ENCODE measurements around the gene LRRC45.
"Not testable (repeated sequence)": the region's sequence is repeated elsewhere in the genome, so short reads cannot be mapped to it uniquely, and the experiment has no call there.

Gene LRRC45

DNA sequence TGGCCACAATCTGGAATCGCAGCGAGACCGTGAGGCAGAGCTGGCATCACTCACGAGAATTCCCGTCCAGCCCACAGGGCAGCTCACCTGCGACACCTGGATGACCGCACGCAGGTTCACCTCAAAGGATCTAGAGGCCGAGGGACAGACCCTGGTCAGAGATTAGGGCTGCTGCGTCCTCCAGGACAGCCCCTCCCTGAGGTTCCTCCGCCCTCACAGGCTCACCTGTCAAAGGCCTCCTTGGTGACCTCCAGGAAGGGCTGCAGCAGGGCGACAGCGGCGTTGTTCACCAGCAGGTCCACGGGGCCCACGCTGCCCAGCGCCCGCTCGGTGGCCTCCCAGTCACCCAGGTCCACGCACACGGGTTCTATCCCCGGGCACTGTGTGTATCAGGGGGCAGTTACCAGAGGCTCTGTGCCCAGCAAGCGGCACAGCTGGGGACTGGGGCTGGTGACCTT lies 13.6 kb downstream of the LRRC45 start:
- DNase-seq = no peak

DNA sequence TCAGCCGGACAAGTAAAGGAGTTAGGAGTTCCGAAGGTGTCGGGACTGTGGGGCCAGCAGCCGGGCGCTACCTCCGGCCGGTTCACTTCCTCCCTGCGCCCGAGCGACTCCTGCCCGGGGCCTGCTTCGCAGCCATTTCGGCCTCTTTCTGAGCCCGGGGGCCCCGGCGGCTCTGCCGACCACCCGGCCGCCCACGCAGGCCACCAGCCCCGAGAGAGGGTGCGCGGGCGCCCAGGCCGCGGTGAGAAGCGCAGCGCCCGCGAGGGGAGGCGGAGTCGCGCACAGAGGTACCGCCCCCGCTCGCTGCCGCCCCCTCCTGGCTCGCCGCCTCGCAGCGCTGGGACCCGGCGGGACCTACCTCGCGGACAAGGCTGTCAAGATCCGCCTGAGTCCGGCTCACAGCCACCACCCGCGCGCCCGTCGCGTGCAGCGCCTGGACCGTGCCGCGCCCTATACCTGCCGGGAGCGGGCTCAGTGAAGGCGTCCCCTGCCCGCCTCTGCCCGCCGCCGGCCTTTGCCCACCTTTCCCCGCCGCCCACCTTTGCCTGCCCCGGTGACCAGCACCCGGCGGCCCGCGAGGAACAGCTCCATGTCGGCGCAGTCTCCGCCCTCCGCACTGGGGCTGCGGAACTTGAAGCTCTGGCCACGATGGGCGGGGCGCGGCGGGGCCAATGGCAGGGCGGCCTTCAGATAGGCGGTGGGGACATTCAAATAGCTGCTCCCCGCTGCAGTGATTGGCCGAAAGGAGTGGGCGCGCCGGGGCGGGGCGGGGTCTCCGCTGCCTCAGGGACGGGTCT lies 14.2 kb downstream of the LRRC45 start, which contains the start of gene DCXR:
Gene DCXR (minus strand): TSS at position 606 of the 797 bp plus-strand sequence. CDS start 15 bp downstream, at position 591.
- DNase-seq = peak; percentile 100

DNA sequence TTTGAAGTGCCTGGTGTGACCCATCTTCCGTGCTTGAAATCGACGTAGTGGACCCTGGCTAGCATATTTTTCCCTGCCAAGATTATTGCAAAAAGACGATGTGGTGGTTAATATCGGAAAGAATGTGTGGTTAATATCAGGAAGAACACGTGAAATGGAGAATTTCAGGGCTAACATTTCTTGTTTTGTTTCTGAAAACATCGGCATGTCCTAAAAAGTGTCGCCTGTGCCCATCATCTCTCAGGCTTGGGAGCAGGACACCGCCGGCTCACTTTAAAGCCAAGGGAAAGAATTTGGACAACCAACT lies 14.7 kb downstream of the LRRC45 start:
- DNase-seq = no peak

DNA sequence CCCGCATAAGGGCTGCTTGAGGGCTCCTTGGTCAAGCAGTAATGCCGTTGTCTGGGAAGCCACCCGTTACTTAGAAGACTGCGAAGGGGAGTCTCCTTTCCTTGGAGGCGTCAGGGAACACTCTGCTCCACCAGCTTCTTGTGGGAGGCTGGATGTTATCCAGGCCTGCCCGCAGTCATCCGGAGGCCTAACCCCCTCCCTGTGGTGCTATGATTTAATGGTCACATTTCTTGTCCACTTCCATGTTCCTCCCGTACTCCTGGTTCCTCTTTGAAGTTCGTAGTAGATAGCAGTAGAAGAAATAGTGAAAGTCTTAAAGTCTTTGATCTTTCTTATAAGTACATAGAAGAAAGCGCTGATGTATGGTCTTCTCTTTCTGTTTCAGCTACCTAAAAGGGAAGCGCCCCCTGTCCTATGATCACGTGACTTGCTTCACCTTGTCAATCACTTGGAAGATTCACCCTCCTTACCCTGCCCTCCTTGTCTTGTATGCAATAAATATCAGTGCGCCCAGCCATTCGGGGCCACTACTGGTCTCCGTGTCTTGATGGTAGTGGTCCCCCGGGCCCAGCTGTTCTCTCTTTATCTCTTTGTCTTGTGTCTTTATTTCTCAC lies 15.8 kb downstream of the LRRC45 start:
- not testable (repeated sequence) for DNase-seq

DNA sequence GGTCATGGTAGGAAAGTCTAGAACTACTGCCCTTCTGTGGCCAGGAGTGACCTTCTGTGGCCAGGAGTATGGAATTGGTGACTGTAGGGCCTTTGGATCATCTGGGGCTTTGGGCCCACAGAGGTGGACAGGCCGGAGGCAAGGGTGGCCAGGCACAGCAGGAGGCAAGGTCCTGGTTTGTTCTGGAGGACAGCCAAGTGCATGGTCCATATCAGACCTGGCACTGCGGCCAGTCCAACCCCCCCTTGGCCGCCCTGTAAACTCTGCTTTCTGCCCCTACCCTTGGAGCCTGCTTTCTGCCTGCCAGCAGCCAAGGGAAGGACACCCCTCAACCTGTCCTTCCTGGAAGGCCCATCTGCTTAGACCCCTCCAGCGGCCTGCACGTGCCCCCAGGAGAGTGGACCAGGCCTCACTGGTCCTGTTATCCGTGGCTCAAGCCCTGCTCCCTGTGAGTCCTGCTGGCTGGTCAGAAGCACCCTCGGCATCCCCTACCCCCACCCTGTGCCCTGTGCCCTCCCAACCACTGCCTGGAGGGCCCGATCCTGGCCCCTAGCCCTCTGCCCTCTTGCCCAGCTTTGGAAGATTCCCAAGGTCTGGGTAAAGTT lies 16.7 kb downstream of the LRRC45 start:
- DNase-seq = no peak

DNA sequence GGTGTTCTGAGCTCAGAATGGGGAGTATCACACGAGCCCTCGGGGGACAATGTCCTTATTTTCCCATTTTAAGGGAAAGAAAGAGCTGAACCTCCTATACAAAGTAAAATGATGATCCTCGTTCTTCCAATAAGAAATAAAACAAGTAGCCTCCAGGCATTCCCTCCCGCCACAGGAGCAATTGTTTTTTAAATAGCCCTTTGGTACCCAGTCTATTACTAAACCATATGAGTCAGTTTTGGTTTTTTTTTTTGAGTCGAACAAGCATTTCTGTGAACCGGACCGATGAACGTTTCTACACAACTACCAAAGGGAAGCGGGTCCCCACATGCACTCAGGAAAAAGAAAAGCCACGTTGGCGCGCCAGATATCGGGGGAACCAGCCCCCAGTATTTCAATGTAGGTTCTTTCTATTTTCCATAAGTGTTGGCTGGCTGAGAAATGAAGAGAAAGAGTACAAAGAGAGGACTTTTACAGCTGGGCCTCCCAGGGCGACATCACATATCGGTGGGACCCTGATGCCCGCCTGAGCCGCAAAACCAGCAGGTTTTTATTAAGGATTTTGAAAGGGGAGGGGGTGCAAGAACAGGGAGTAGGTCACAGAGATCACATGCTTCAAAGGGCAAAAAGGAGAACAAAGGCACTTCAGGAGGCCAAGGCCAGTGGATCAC lies 18.2 kb downstream of the LRRC45 start:
- no peak for DNase-seq

DNA sequence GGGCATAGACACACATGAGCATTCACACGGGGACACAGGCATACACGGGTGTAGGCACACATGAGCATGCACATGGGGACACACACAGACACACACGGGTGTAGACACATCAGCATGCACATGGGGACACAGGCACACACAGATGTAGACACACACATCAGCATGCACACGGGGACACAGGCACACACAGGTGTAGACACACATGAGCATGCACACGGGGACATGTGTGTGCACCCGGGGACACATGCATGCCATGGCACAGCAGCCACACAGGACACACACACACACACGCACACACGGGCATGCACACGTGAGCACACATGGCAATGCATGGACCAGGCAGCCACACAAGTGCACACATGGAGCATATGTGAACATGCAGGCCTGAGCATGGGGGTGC lies 19.5 kb downstream of the LRRC45 start:
- no peak for DNase-seq

DNA sequence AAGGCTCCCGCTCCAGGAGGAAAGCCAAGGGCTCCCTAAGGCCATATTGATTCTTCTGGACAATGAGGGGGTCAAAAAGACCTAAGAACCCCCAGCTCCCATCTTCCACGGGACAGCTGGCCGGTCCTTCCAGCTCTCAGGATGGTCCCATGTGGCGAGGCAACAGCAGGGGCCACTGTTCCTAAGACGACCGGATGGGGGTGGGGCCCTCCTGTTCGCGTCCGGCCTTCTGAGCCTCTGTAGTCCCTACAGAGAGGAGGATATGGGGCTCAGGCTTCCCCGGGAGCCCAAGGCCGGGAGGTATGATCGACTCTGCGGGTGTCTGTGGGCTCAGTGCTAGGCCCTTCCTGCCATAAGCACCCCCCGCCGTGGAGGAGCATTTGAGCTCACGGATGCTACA lies 20.4 kb downstream of the LRRC45 start:
- no peak for DNase-seq

DNA sequence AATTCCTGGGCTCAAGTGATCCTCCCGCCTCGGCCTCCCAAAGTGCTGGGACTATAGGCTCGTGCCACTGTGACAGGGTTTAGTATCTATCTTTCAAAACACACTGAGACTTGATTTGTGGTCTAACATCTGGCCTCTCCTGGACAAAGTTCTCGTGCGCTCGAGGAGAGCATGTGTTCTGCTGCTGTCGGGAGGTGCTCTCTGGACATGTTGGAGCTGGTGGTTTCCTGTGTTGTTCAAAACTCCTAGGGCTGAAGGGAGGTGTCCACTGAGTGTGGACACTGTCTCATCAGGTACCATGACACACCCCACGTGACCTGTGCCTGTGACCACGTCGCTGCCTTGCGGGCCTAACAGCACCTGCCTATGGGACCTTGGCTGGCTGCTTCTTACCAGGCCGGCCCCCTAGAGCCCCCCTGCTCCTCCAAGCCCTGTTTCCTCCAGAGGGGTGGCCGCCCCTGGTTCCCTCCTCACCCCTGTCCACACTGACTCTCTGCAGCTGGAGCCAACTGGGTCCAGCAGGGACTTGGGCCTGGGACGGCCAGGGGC lies 22.9 kb downstream of the LRRC45 start:
- DNase-seq = no peak

DNA sequence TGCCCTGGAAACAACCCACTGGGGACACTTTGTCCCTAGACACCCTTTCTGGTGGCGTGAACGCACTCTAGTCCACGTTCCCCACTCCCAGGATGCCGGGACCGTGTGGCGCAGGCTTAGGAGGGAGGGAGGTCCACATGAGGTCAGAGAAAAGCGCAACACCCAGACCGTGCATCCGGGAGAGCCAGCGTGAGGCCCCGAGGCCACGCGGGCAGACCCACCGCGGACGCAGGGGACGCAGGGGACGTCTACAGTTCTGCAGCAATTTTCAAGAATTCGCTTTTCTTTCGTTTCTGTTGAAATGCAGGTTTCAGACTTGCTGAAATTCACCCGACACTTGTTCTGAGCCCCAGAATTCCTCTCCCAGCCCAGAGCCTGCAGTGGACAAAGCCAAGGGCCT lies 23.8 kb downstream of the LRRC45 start:
- DNase-seq = no peak

DNA sequence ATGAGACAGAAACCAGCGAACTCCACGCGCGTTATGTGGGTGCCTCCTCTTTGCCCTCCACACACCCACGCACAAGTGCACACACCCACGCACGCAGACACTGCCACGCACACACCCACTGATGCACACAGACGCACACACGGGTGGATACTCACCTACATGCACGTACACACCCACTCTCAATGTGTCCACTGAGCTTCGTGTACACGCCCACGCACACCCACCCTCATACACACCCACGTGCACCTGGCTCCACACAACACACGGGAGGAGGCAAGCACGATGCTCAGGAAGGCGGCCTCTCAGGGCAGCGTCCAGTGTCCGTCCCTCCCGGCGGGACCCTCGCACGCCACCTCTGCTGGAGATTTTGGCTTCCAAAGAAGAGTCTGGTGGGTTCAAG lies 24.3 kb downstream of the LRRC45 start:
- DNase-seq = no peak

DNA sequence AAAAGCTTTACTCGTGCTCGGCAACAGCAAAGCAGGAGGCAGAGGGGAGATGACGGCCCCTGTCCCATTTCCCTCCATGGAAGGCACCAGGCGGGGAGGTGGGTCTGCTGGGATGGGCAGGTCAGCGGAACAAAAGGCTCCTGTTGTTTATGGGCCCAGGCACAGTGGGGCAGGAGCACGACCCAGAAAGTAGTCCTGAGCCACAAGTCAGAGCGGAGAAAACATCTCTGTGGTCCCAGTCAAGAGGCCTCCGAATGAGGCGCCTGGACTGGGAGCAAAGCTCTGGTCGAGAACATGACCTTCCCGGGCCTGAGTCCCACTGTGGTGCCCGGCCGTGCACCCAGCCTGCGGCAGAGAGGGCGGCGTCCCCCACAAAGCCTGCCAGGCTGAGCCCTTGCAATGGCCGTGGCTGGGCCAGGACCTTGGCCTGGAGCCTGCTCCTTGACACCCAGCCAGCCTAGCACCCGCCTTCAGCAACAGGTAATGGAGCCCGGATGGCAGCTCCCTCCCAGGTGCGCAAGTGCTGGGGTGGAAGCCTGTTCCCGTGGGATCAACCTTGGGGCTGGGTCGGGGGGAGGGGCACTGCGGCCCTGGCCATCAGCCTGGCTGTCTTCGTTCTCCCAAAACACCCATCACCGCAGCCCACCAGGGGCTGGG lies 24.9 kb downstream of the LRRC45 start:
- DNase-seq = no peak

DNA sequence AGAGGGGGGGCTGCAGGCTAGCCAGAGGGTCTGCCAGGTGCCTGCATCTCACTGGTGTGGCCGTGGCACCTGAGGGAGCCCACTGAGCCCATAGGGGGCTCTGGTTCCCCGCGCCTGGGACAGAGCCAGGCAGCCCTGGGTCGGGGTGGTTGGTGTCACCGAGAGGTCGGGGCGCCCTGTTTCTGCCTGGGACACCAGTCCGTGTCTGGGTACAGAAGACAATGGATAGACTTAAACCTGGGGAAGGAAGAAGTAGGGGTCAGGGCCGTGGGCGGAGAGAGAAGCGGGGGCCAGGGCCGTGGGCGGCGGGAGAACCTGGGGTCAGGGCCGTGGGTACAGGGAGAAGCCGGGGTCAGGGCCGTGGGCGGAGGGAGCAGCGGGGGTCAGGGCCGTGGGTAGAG lies 25.5 kb downstream of the LRRC45 start:
- DNase-seq = no peak

DNA sequence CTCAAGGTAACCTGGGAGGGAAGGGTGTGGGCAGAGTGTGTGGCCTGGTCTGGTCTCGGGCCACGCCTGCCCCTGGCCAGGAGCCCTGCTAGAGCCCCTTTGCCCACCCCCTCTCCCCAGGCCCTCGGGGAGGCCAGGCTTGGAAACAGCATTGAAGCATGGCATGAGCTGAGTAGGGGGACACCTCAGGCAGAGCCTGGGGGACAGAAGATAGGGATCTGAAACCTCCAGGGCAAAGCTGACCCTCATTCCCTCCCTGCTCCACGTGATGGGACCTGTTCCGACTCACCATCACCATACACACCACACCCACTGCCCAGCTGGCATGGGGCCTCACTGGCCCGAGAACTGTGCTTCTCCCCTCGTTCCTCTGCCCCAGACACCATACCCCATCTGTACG lies 26.0 kb downstream of the LRRC45 start:
- no peak for DNase-seq

DNA sequence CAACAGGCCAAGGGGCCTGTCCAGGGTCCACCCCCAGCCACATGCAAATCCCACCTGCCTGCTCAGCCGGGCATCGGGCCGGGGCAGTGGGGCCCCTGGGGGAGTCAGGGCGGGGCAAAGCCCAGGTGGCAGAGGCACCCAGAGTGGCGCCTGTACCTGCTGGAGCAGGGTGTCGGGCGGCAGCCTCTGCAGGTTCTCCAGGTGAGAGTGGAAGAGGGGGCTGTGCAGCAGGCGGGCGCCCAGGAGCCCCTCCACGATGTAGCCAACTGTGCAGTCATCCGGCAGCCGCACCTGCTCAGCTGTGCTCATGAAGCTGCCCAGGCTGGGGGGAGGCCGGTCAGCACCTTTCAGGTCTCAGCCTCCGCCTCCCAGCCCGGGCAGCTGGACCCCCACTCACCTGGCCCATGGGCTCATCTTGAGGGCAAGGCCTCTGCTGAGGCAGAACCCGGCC lies 26.4 kb downstream of the LRRC45 start:
- no peak for DNase-seq

DNA sequence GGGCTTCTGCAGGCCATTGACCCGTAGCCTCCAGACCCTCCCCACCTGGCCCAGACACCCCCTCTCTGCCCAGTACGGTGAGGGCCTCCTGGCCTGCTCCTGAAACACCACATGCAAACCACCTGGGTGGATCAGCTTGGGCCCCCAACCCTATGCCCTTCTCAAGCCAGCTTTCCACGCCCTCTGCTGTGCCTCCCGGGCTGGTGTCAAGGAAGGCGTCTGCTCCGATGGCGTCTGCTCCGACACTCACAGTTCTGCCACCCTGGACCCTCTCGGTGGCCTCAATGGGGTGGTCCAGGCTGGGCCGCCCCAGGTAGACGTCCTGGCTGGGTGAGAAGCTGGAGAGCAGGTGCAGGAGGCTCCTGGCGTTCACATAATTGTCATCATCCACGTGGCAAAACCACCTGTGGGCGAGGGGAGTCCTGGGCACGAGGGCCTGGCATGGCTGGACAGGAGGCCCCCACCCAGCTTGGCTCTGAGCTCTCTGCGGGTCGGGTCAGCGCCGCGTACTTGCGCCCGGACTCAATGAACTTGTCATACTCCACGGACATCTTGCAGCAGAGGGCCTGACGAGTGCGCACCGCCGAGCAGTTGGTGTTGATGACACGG lies 27.2 kb downstream of the LRRC45 start:
- no peak for DNase-seq

DNA sequence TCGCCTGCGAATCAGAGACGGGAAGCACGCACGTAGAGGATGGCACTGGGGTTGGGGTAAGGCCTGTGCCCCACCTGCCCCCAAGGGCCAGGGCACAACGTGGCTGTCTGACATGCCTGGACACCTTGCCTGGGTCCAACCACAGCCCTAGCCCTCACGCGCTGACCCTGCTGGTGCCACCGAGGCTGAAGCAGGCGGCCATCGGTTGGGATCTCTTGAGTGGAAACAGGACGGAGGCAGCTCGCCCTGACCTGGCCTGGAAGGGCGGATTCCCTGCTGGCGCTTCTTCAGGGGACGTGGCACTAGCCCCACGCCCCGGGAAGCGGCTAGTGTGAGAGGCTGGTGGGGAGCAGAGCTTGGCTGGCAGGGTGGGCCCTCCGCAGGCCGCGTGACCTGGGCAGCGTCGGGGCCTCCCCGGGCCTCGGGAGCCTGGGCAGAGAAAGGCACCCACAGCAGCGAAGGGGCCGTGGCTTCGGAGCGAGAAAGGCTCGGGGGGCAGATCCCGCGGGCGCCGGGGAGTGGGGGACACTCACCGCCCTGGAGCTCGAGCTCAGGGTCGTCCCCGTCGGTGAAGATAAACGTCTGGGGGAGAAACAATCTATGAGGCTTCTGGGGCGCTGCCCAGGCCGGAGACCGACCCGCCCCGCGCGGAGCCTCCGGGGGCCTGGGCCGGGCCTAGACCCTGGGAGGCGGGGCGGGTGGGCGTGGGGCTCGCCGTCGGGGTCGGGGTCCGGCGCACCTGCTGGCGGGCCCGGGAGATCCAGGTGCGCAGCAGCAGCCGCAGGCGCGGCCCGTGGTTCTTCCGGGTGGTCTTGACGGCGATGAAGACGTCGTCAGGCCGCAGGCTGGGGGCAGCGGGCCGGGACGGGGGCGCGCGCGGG lies 27.9 kb downstream of the LRRC45 start:
- DNase-seq = no peak

DNA sequence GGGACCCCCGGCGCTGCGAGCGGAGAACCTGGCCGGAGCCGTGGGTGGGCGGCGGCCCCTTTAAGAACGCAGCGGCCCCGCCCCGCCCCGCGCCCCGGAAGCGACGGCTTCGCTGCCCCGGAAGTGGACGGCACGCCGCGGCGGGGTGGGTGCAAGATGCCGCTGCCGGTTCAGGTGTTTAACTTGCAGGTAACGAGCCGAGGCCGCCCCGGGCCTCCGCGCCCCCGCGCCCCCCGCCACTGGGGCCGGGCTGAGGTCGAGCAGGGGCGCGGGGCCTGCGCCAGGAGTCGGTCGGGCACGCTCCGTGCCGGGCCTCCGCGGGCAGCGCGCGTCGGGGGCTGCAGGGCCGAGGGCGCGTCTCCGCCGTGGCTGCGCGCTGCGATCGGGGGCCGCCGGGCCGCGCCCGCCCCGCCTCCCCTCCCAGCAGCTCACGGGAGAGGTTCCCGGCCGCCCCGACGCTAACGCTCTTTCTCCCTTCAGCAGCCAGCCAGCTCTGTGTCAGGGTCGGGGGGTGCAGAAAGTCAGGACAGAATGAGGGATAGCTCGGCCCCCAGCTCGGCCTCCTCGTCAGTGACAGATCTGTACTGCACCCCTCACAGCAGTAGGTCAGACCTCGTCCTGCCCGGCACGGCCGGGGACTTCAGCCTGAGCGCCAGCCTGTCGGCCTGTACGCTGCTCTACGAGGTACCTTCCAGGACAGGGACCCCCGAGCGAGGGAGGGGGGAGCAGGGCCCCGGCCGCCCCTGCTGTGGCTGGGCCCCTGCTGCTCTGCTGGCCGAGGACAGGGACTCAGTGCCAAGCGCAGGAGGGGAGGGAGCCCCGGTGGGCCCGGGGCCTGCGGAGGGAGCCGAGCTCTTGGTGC lies 28.9 kb downstream of the LRRC45 start, which contains the start of the genes GPS1 and RFNG:
Gene GPS1 (plus strand): TSS at position 123 of the 862 bp plus-strand sequence. CDS start 34 bp downstream, at position 157.
Gene RFNG (minus strand): TSS at position 36 of the 862 bp plus-strand sequence. CDS start 45 bp downstream, outside the sequence.
- peak; percentile 86 for DNase-seq

DNA sequence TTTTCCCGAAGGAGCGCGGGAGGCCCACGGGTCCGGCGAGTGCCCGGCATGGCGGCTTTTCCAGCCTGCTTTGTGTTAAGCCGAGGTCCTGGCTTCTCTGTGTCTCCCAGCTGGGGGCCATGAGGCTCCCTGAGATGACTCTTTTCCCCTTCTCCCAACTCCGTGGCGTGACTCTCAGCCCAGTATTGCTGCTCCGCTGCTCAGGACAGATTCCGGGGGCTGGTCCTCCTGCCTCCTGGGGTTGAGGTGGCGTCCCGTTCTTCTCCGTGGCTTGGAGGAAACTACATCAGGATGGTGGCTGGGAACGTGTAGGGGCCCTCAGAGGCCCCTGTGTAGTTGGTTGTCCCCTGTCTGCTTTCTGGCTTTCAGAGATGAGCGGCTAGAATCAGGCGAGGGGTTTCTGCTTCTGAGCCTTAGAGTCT lies 29.5 kb downstream of the LRRC45 start:
- DNase-seq = no peak

DNA sequence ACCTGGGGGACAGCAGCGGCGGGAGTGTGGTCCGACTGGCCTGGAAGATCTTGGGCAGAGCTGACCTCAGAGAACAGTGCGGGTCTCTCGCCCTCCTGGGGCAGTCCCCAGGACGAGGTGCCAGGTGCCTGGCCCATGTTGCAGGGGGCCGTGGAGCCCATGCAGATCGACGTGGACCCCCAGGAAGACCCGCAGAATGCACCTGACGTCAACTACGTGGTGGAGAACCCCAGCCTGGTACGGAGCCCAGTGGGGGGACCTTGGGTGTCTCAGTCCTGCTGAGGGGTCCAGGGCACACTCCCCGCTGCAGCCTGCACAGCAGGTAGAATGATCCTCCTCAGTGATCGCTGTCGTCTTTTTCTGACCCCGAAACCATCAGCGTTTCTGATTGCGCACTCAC lies 30.0 kb downstream of the LRRC45 start:
- DNase-seq = no peak
